Right lobe of liver (tissue), 6 donors: ENCODE results near the gene PRMT3. TPM values are rescaled to one million over a fixed set of nuclear protein-coding genes. Genes with fewer than 3 reads are reported as not detected.

Source experiments
- ATAC-seq, 4 donors: fragments of 200-7000 bp; cut with Tn5 transposase; one replicate each; pipeline ENCODE4 v1.9.1; 2020; ENCODE audit warnings: mild to moderate bottlenecking in 4 of 4, moderate library complexity in 4 of 4
- DNase-seq, 3 donors: peaks; one replicate each; pipeline ENCODE4 v3.0.0-alpha.2; 2020
- H3K27ac ChIP-seq, 3 donors: fragments of 200-600 bp; one replicate each; pipeline ENCODE4 v1.8.0; 2022
- H3K27me3 ChIP-seq, 2 donors: fragments of 200-600 bp; one replicate each; pipeline ENCODE4 v1.8.0; 2022
- H3K36me3 ChIP-seq, 4 donors: fragments of 200-600 bp; sonication (generic) in 1 of 4; one replicate each; pipeline versions ENCODE4 v1.5.1 to v1.8.0; 2017 to 2022; ENCODE audit warnings: control low read depth in 1 of 4
- H3K4me1 ChIP-seq, 4 donors: fragments of 200-600 bp; sonication (generic) in 1 of 4; one replicate each; pipeline versions ENCODE4 v1.5.1 to v1.8.0; 2017 to 2022; ENCODE audit warnings: control low read depth in 1 of 4
- H3K4me3 ChIP-seq, 3 donors: fragments of 200-600 bp; one replicate each; pipeline ENCODE4 v1.8.0; 2022
- H3K9me3 ChIP-seq, 4 donors: fragments of 200-600 bp; sonication (generic) in 1 of 4; one replicate each; pipeline versions ENCODE4 v1.5.1 to v1.8.0; 2017 to 2022; ENCODE audit warnings: control low read depth in 1 of 4
- POLR2A ChIP-seq: fragments of 450-650 bp; IDR thresholded peaks from one replicate; pipeline ENCODE4 v1.6.1; 2017; ENCODE audit warnings: antibody characterized with exemption, mild to moderate bottlenecking
- WGBS: methylation state at CpG from one replicate; pipeline ENCODE4 v1.1.6; 2018; ENCODE audit warnings: low coverage, low lambda C conversion rate; ENCODE audit not compliant: insufficient coverage; ENCODE audit errors: missing lambda C conversion rate; 5-methylcytosine and 5-hydroxymethylcytosine counted together
- intact Hi-C, 2 donors: fragments of 100-400 bp; cut with DNase I; formaldehyde crosslinking; loops; one replicate each; pipeline versions ENCODE4 v1.11.2 to v1.14.1; 2022
- total RNA-seq, 6 experiments: library from RNA; depleted of rRNA in 2 of 6; stranded (reverse); fragments of >200 nt in 2 of 6; fragmentation: NEBNext Ultra II Directional in 3 of 6; extraction: Animal tissue kit (Norgen Biotek cat#: 25700) in 3 of 6; gene quantifications; one replicate each; pipeline versions ENCODE4 v1.1.0 to v1.2.4, GENCODE V29; 2016 to 2023
- TF ChIP-seq, protein P1 (sequence below), 4 donors: fragments of 200-600 bp in 3 of 4; fragments of 450-650 bp in 1 of 4; IDR thresholded peaks; one replicate each; pipeline versions ENCODE4 v1.5.1 to v1.8.0; 2016 to 2022; ENCODE audit warnings: antibody characterized with exemption in 4 of 4, mild to moderate bottlenecking in 2 of 4
- donor health status: DM: no; HTN: yes; CAD: no.
- donor health status: DM: no; HTN: no; CAD: no.
- donor health status: DM: no; HTN: no; CAD: no.
- donor health status: DM: no; HTN: yes; CAD: no.
- donor health status: DM: no; HTN: yes; CAD: no.

Gene PRMT3
- total RNA-seq, 6 experiments from 2014 or later: 3.4 to 11.8 (median 4.6) TPM

DNA sequence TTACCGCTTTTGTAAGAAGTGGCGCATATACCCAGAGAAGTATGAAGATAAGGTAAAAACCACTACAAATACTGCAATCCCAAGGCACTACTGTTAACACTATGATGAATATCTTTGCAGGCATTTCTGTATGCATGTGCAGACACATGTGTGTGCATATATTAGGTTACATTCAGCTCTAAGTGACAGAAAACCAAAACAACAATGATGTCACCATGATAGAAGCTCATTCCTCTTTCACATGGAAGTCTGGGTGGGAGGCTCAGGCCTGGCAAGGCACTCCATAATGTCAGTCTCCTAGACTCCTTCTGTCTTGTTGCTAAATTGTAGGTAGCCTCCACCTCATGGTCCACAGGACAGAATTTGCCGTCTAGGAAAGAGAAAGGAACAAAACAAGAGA is 148.8 kb downstream of the PRMT3 start:
- Histone ChIP-seq H3K4me3 (no peak overlapping the region), H3K4me1 (no peaks in the 10 kb centered on the region), H3K27ac (no peak overlapping the region), H3K36me3 (no peaks in the 10 kb centered on the region), H3K27me3 (no peaks in the 10 kb centered on the region), H3K9me3 (no peaks in the 10 kb centered on the region)
- TF ChIP-seq POLR2A: no peak
- TF ChIP-seq, protein P1, sequence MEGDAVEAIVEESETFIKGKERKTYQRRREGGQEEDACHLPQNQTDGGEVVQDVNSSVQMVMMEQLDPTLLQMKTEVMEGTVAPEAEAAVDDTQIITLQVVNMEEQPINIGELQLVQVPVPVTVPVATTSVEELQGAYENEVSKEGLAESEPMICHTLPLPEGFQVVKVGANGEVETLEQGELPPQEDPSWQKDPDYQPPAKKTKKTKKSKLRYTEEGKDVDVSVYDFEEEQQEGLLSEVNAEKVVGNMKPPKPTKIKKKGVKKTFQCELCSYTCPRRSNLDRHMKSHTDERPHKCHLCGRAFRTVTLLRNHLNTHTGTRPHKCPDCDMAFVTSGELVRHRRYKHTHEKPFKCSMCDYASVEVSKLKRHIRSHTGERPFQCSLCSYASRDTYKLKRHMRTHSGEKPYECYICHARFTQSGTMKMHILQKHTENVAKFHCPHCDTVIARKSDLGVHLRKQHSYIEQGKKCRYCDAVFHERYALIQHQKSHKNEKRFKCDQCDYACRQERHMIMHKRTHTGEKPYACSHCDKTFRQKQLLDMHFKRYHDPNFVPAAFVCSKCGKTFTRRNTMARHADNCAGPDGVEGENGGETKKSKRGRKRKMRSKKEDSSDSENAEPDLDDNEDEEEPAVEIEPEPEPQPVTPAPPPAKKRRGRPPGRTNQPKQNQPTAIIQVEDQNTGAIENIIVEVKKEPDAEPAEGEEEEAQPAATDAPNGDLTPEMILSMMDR (IDR thresholded peaks at IDR 0.05): no peak
- WGBS: 87% methylated on average over 3 of the region's 3 CpGs
- DNase-seq (no peak), ATAC-seq (no peak)
- intact Hi-C loops: no loop called here

DNA sequence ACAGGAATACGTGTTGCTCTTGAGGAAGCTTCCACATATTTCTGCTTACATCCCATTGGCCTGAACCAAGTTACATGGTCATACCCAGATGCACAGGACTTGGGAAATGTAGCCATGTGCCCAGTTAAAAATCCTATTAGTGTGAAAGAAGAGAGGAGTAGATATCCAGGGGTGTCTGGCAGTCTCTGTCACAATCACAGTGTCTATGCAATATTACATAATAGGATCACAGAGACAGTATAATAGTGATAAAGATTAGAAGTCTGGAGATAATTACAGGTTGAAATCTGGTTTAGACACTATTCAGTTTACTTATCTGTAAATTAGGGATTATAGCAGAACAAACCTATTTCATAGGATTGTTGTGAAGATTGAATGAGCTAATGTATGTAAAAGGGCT is 149.3 kb downstream of the PRMT3 start:
- Histone ChIP-seq H3K27ac (no peak overlapping the region), H3K4me3 (no peak overlapping the region), H3K27me3 (no peaks in the 10 kb centered on the region), H3K36me3 (no peaks in the 10 kb centered on the region), H3K4me1 (no peaks in the 10 kb centered on the region), H3K9me3 (no peaks in the 10 kb centered on the region)
- DNase-seq: no peak
- intact Hi-C loops: no loop called here
- 27% methylated on average over 1 of the region's 1 CpG for WGBS
- ATAC-seq: no peak
- TF ChIP-seq, protein P1 (IDR thresholded peaks at IDR 0.05): no peak
- no peak for TF ChIP-seq POLR2A

DNA sequence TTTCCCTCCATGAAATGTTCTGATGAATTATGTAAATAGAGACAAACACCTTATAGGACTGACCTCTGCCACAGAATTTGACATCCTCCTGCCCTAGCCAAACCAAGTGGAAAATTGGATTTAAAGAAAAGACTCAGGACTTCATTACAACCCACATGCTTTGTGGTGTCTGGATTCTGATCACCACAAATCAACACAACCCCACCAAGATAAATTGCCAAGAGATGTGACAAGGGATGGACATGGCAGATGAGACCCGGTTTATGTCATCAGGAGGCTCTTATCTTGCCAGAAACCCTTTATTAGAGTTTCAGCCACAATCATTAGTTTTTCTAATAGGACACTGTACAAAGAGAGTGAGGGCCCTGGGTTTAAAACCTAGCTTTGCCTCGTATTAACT is 154.0 kb downstream of the PRMT3 start:
- H3K9me3 ChIP-seq: no peaks in the 10 kb centered on the region
- TF ChIP-seq POLR2A: no peak
- TF ChIP-seq, protein P1 (IDR thresholded peaks at IDR 0.05): no peak
- no peaks in the 10 kb centered on the region for H3K4me1 ChIP-seq
- no peak overlapping the region for H3K4me3 ChIP-seq
- no peaks in the 10 kb centered on the region for H3K27me3 ChIP-seq
- 54% methylated on average over 2 of the region's 2 CpGs for WGBS
- intact Hi-C loops: no loop called here
- ATAC-seq (no peak), DNase-seq (no peak)
- H3K36me3 ChIP-seq: no peaks in the 10 kb centered on the region
- H3K27ac ChIP-seq: no peak overlapping the region

DNA sequence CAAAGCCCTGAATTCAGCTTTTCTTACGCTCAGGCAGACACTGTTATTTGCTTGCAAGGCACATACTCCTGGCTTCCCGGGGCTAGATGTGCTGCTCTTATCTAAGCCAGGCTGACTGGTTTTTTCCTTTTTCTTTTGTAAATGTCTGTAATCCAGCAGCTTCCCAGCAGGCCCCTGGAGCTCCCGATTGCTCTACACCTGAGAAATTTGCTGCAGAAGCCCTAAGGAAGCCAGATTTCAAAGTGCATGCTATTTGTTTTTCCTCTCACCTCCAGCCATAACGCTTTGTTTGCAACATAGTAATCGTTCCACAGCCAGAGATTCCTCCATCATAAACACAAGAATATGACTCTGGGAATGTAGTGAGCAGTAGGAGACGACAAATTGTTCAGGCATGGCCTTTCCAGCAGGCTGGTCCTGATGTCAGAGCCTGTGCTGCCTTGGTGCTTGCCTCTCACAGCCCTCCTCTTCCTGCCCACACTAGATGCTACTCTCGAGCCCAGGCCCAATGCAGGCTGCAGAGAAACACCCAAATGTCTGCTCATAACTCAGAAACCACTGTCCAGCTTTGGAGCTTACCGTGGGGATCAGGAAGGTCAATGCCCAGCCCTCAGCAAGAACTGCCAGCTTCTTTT is 157.2 kb downstream of the PRMT3 start:
- TF ChIP-seq POLR2A: no peak
- TF ChIP-seq, protein P1 (IDR thresholded peaks at IDR 0.05): no peak
- no peak for DNase-seq
- ATAC-seq: no peak
- H3K27me3 ChIP-seq: no peaks in the 10 kb centered on the region
- 39% methylated on average over 6 of the region's 8 CpGs for WGBS
- no peak overlapping the region for H3K27ac ChIP-seq
- H3K36me3 ChIP-seq: no peaks in the 10 kb centered on the region
- no peaks in the 10 kb centered on the region for H3K4me1 ChIP-seq
- intact Hi-C loops: no loop called here
- no peak overlapping the region for H3K4me3 ChIP-seq
- no peaks in the 10 kb centered on the region for H3K9me3 ChIP-seq

DNA sequence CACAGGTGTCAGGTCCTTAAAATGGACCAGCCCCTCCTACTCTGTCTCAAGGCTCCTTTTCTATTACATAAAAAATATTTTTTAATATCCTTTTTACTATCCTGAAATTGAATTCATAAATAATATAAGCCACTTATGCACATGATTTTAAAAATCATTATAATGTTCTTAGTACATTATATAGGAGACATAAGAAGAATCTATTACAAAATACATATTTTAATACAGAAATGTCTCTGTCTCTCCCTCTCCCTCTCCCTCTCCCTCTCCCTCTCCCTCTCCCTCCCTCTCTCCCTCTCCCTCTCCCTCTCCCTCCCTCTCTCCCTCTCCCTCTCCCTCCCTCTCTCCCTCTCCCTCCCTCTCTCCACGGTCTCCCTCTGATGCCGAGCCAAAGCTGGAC is 159.9 kb downstream of the PRMT3 start:
- WGBS: no CpG with 5 or more reads among the region's 2 CpGs

More for the DNA sequence above, 159.9 kb downstream of the PRMT3 start:
- TF ChIP-seq, protein P1 (IDR thresholded peaks at IDR 0.05): no peak
- TF ChIP-seq POLR2A: no peak
- intact Hi-C loops: no loop called here
- Histone ChIP-seq H3K27me3 (no peaks in the 10 kb centered on the region), H3K27ac (no peak overlapping the region), H3K4me1 (no peaks in the 10 kb centered on the region), H3K9me3 (no peaks in the 10 kb centered on the region), H3K36me3 (no peaks in the 10 kb centered on the region), H3K4me3 (no peak overlapping the region)
- no peak for DNase-seq
- ATAC-seq: no peak
